Progenitor cell of endocrine pancreas (in vitro differentiated cells): ENCODE results near the gene ODAD3. TPM values are rescaled to one million over a fixed set of nuclear protein-coding genes. Genes with fewer than 3 reads are reported as not detected.
A peak's percentile ranks its signal among the peaks of the same experiment; 100 is the strongest.

Source experiments
- DNase-seq: peaks from one replicate; pipeline ENCODE4 v3.0.0; 2021; ENCODE audit warnings: low spot score; ENCODE audit not compliant: unreplicated experiment
- H3K27ac Mint-ChIP-seq: 2 replicates; pipeline ENCODE4 v1.8.0; 2021; ENCODE audit warnings: mild to moderate bottlenecking, moderate library complexity, mixed read lengths
- H3K27me3 Mint-ChIP-seq: 2 replicates; pipeline ENCODE4 v1.8.0; 2021; ENCODE audit warnings: mixed read lengths
- H3K36me3 Mint-ChIP-seq: 2 replicates; pipeline ENCODE4 v1.8.0; 2022; ENCODE audit warnings: mixed read lengths; ENCODE audit not compliant: insufficient read depth
- H3K4me1 Mint-ChIP-seq: 2 replicates; pipeline ENCODE4 v1.8.0; 2021; ENCODE audit warnings: low read depth, mixed read lengths
- H3K4me3 Mint-ChIP-seq: 2 replicates; pipeline ENCODE4 v1.8.0; 2021; ENCODE audit warnings: low read depth, mild to moderate bottlenecking, moderate library complexity, mixed read lengths
- H3K9me3 Mint-ChIP-seq: 2 replicates; pipeline ENCODE4 v1.8.0; 2021; ENCODE audit warnings: low read depth, mixed read lengths
- CTCF ChIP-seq: fragments of 200-600 bp; sonication (generic); IDR thresholded peaks from one replicate; pipeline ENCODE4 v1.5.0; 2021; ENCODE audit warnings: antibody characterized with exemption, mild to moderate bottlenecking; ENCODE audit not compliant: unreplicated experiment
- total RNA-seq: library from RNA; stranded (reverse); gene quantifications from 2 replicates; pipeline ENCODE4 v1.2.1, GENCODE V29; 2021

The ODAD3 gene
- total RNA-seq, 1 donor from 2014 or later: 2.2 TPM

- Mint-ChIP-seq H3K36me3 (no peaks in the 10 kb centered on the region), H3K27me3 (peaks cover 35% of the 10 kb centered on the region), H3K4me1 (peaks cover 6% of the 10 kb centered on the region), H3K27ac (no peak overlapping the region), H3K9me3 (no peaks in the 10 kb centered on the region), H3K4me3 (no peak overlapping the region)
- DNase-seq: no peak
- no peak for TF ChIP-seq CTCF
These were observed 11.1 kb downstream of the ODAD3 start for GRCh38 chr19:11423791-11424181.

GRCh38 chr19:11423164-11423790 is 11.6 kb downstream of the ODAD3 start:
- Mint-ChIP-seq H3K9me3 (no peaks in the 10 kb centered on the region), H3K4me1 (peaks cover 6% of the 10 kb centered on the region), H3K27me3 (peaks cover 35% of the 10 kb centered on the region), H3K36me3 (no peaks in the 10 kb centered on the region), H3K4me3 (no peak overlapping the region), H3K27ac (no peak overlapping the region)
- TF ChIP-seq CTCF: no peak
- no peak for DNase-seq

GRCh38 chr19:11422163-11423065 is 12.5 kb downstream of the ODAD3 start:
- H3K27ac Mint-ChIP-seq: no peak overlapping the region
- DNase-seq: peak; percentile 42
- no peaks in the 10 kb centered on the region for H3K9me3 Mint-ChIP-seq
- no peaks in the 10 kb centered on the region for H3K36me3 Mint-ChIP-seq
- peaks cover 35% of the 10 kb centered on the region for H3K27me3 Mint-ChIP-seq
- TF ChIP-seq CTCF: no peak
- peaks cover 9% of the 10 kb centered on the region for H3K4me1 Mint-ChIP-seq
- peak overlapping the region; percentile 42 for H3K4me3 Mint-ChIP-seq

GRCh38 chr19:11421371-11422098 is 13.4 kb downstream of the ODAD3 start:
- peaks cover 35% of the 10 kb centered on the region for H3K27me3 Mint-ChIP-seq
- TF ChIP-seq CTCF: no peak
- DNase-seq: no peak
- no peaks in the 10 kb centered on the region for H3K9me3 Mint-ChIP-seq
- peak overlapping the region; percentile 55 for H3K4me3 Mint-ChIP-seq
- peaks cover 9% of the 10 kb centered on the region for H3K4me1 Mint-ChIP-seq
- no peaks in the 10 kb centered on the region for H3K36me3 Mint-ChIP-seq
- peak overlapping the region; percentile 62 for H3K27ac Mint-ChIP-seq
